Left ventricle myocardium inferior (tissue), 1 donor: Measurements from ENCODE around the gene TMEM141. TPM values are rescaled to one million over a fixed set of nuclear protein-coding genes. Genes with fewer than 3 reads are reported as not detected.
"Not testable (repeated sequence)": the region's sequence is repeated elsewhere in the genome, so short reads cannot be mapped to it uniquely, and the experiment has no call there.

Experiments used
- DNase-seq: peaks from one replicate; pipeline ENCODE4 v3.0.0-alpha.2; 2020
- H3K27ac ChIP-seq: fragments of 200-600 bp; replicated peaks from 2 replicates; pipeline ENCODE4 v1.8.0; 2021
- H3K27me3 ChIP-seq: fragments of 200-600 bp; 2 replicates; pipeline ENCODE4 v1.8.0; 2021; ENCODE audit warnings: low read depth
- H3K36me3 ChIP-seq: fragments of 200-600 bp; 2 replicates; pipeline ENCODE4 v1.8.0; 2021
- H3K4me1 ChIP-seq: fragments of 200-600 bp; 2 replicates; pipeline ENCODE4 v1.8.0; 2021
- H3K4me3 ChIP-seq: fragments of 200-600 bp; 2 replicates; pipeline ENCODE4 v1.8.0; 2021; ENCODE audit warnings: mild to moderate bottlenecking, moderate library complexity
- H3K9me3 ChIP-seq: fragments of 200-600 bp; replicated peaks from 2 replicates; pipeline ENCODE4 v1.8.0; 2021
- CTCF ChIP-seq: fragments of 200-600 bp; IDR thresholded peaks from 2 replicates; pipeline ENCODE4 v1.8.0; 2021; ENCODE audit warnings: antibody characterized with exemption, mild to moderate bottlenecking, borderline replicate concordance
- intact Hi-C: fragments of 100-400 bp; cut with micrococcal nuclease; formaldehyde crosslinking; loops from one replicate; pipeline ENCODE4 v1.11.0; 2022
- total RNA-seq: library from RNA; stranded (reverse); fragmentation: NEBNext Ultra II Directional; extraction: Animal tissue kit (Norgen Biotek cat#: 25700); gene quantifications from one replicate; pipeline ENCODE4 v1.2.1, GENCODE V29; 2021
- donor health status: DM: no; HTN: yes; CAD: no; lungs with severe emphysema.

The TMEM141 gene
- total RNA-seq, 1 donor from 2014 or later = 71.4 TPM

GRCh38 chr9:136760834-136761544 lies 30.2 kb upstream of the TMEM141 start:
- H3K9me3 ChIP-seq, H3K36me3 ChIP-seq, H3K4me3 ChIP-seq, H3K27ac ChIP-seq, DNase-seq, intact Hi-C loops: not testable (repeated sequence)
- peak; percentile 60 for TF ChIP-seq CTCF
- Histone ChIP-seq H3K27me3 (peaks cover 28% of the 10 kb centered on the region), H3K4me1 (peaks cover 38% of the 10 kb centered on the region)

DNA sequence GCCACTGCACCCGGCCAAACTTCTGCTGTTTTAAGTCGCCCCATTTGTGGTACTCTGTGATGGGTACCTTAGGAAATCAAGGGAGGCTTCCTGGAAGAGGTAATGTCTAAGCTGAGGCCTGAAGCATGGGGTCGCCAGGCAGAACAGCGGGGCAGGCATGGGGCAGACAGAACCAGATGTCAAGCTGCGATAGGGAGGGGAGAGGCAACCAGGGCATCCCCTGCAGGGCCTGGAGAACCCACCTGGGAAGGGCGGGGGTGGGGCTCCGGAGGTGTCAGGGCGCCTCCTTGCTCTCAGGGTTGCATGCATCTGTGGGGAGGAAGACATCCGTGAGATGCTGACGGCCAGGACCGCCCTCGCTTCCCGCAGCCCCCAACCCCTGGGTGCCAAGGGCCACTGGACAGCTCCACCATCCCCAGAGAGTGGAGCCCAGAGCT lies 29.6 kb upstream of the TMEM141 start:
- H3K27me3 ChIP-seq = peaks cover 28% of the 10 kb centered on the region

GRCh38 chr9:136762221-136762691 lies 28.9 kb upstream of the TMEM141 start:
- H3K27ac ChIP-seq = no peak overlapping the region
- DNase-seq = no peak
- peaks cover 41% of the 10 kb centered on the region for H3K4me1 ChIP-seq
- peaks cover 31% of the 10 kb centered on the region for H3K27me3 ChIP-seq
- intact Hi-C loops = no loop called here
- H3K36me3 ChIP-seq = no peaks in the 10 kb centered on the region
- no peaks in the 10 kb centered on the region for H3K9me3 ChIP-seq
- no peak for TF ChIP-seq CTCF
- H3K4me3 ChIP-seq = no peak overlapping the region

More for the DNA sequence above, 29.6 kb upstream of the TMEM141 start:
- Histone ChIP-seq H3K4me3 (no peak overlapping the region), H3K9me3 (no peaks in the 10 kb centered on the region), H3K36me3 (no peaks in the 10 kb centered on the region), H3K4me1 (peaks cover 41% of the 10 kb centered on the region), H3K27ac (no peak overlapping the region)
- no peak for DNase-seq
- no peak for TF ChIP-seq CTCF
- intact Hi-C loops = no loop called here

- peaks cover 41% of the 10 kb centered on the region for H3K4me1 ChIP-seq
- peaks cover 39% of the 10 kb centered on the region for H3K27me3 ChIP-seq
- no peaks in the 10 kb centered on the region for H3K9me3 ChIP-seq
- no peak overlapping the region for H3K4me3 ChIP-seq
- no peaks in the 10 kb centered on the region for H3K36me3 ChIP-seq
- DNase-seq = peak; percentile 54
- TF ChIP-seq CTCF = no peak
- intact Hi-C loops = no loop called here
- H3K27ac ChIP-seq = no peak overlapping the region
Observed at GRCh38 chr9:136762915-136763648, 28.1 kb upstream of the TMEM141 start.

DNA sequence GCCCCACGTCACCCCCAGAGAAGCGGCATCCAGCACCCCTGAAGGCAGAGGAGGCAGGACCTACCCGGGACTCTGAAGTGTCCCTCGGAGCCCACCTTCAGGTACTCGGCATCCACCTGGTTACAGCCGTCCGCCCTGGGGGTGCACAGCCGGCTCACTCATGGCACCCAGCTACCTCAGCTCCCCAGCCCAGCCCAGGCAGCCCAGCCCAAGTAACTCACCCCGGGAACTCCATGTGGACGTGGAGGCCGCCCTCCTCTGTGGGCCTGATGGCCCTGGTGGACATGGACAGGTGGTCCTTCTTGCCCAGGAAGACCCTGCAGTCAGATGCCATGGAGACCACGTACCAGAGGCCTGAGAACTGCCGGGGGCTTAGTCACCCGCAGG lies 27.5 kb upstream of the TMEM141 start:
- peak overlapping the region; percentile 63 for H3K27ac ChIP-seq
- no peaks in the 10 kb centered on the region for H3K9me3 ChIP-seq
- H3K4me3 ChIP-seq = no peak overlapping the region
- no peak for DNase-seq
- peaks cover 41% of the 10 kb centered on the region for H3K4me1 ChIP-seq
- no peak for TF ChIP-seq CTCF
- no peaks in the 10 kb centered on the region for H3K36me3 ChIP-seq
- peaks cover 41% of the 10 kb centered on the region for H3K27me3 ChIP-seq
- intact Hi-C loops = no loop called here
